K562 (cell line): Measurements from ENCODE around the gene PPP1R13B.

ENCODE experiments used
- CEBPB ChIP-seq: fragments of 450-650 bp; IDR thresholded peaks from 2 replicates; pipeline ENCODE4 v1.6.1; 2016; ENCODE audit warnings: missing genetic modification characterization, missing compliant biosample characterization
- NBN ChIP-seq: fragments of 450-650 bp; IDR thresholded peaks from 2 replicates; pipeline ENCODE4 v1.6.1; 2016; ENCODE audit warnings: low read depth, mild to moderate bottlenecking
- RCOR1 ChIP-seq, 2 experiments: IDR thresholded peaks; 2 replicates each; pipeline ENCODE4 v1.6.1; 2012; ENCODE audit warnings: low read depth in 2 of 2, low read length in 2 of 2, borderline replicate concordance in 1 of 2, improper control_type of control experiment in 1 of 2
- SMARCE1 ChIP-seq: fragments of 450-650 bp; IDR thresholded peaks from 2 replicates; pipeline ENCODE4 v1.7.1; 2016; ENCODE audit warnings: mild to moderate bottlenecking
- SNAPC5 ChIP-seq: fragments of 250-450 bp; sonication (Bioruptor Pico); IDR thresholded peaks from 2 replicates; pipeline ENCODE4 v1.8.0; 2021; ENCODE audit warnings: moderate library complexity, mild to moderate bottlenecking, inconsistent platforms
- TF ChIP-seq, protein P1 (sequence below): fragments of 450-650 bp; IDR thresholded peaks from 2 replicates; pipeline ENCODE4 v1.6.1; 2016; ENCODE audit warnings: mild to moderate bottlenecking
- TF ChIP-seq, protein P2 (sequence below): sonication (generic); formaldehyde crosslinking; IDR thresholded peaks from 2 replicates; pipeline ENCODE4 v1.8.1; 2023; ENCODE audit warnings: mild to moderate bottlenecking, missing genetic modification reagents

- TF ChIP-seq CEBPB (no peak), NBN (no peak), SMARCE1 (no peak), SNAPC5 (CRISPR knock-in tag) (no peak), RCOR1 (IDR thresholded peaks at IDR 0.05; ENCODE audit: borderline replicate concordance in 1 of 2, low read depth in 2 of 2, low read length in 2 of 2) (no peak)
- TF ChIP-seq, protein P1, sequence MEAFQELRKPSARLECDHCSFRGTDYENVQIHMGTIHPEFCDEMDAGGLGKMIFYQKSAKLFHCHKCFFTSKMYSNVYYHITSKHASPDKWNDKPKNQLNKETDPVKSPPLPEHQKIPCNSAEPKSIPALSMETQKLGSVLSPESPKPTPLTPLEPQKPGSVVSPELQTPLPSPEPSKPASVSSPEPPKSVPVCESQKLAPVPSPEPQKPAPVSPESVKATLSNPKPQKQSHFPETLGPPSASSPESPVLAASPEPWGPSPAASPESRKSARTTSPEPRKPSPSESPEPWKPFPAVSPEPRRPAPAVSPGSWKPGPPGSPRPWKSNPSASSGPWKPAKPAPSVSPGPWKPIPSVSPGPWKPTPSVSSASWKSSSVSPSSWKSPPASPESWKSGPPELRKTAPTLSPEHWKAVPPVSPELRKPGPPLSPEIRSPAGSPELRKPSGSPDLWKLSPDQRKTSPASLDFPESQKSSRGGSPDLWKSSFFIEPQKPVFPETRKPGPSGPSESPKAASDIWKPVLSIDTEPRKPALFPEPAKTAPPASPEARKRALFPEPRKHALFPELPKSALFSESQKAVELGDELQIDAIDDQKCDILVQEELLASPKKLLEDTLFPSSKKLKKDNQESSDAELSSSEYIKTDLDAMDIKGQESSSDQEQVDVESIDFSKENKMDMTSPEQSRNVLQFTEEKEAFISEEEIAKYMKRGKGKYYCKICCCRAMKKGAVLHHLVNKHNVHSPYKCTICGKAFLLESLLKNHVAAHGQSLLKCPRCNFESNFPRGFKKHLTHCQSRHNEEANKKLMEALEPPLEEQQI = no peak
- TF ChIP-seq, protein P2, sequence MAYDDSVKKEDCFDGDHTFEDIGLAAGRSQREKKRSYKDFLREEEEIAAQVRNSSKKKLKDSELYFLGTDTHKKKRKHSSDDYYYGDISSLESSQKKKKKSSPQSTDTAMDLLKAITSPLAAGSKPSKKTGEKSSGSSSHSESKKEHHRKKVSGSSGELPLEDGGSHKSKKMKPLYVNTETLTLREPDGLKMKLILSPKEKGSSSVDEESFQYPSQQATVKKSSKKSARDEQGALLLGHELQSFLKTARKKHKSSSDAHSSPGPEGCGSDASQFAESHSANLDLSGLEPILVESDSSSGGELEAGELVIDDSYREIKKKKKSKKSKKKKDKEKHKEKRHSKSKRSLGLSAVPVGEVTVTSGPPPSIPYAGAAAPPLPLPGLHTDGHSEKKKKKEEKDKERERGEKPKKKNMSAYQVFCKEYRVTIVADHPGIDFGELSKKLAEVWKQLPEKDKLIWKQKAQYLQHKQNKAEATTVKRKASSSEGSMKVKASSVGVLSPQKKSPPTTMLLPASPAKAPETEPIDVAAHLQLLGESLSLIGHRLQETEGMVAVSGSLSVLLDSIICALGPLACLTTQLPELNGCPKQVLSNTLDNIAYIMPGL (CRISPR knock-in tag) = no peak
These were observed 105.5 kb downstream of the PPP1R13B start for GRCh38 chr14:103741876-103742275.
